GM18502 (cell line): Measurements from ENCODE around the gene RABGAP1.
"Not testable (repeated sequence)": the region's sequence is repeated elsewhere in the genome, so short reads cannot be mapped to it uniquely, and the experiment has no call there.

ENCODE experiments used
- ATAC-seq: cut with Tn5 transposase; IDR thresholded peaks from one replicate; pipeline ENCODE4 v1.9.1; 2021; ENCODE audit warnings: mild to moderate bottlenecking; ENCODE audit not compliant: unreplicated experiment, poor library complexity

The RABGAP1 gene

GRCh38 chr9:122940749-122941581 lies at the start of gene RABGAP1:
RABGAP1 (plus strand) TSS chr9:122941020; CDS start chr9:122957060, 16,040 bp downstream.
- ATAC-seq: peak; percentile 96

GRCh38 chr9:122897969-122898368 lies 42.9 kb upstream of the RABGAP1 start:
- ATAC-seq: no peak

GRCh38 chr9:122900791-122901190 lies 40.0 kb upstream of the RABGAP1 start:
- ATAC-seq: no peak

- peak; percentile 36 for ATAC-seq
These were observed 36.4 kb upstream of the RABGAP1 start for GRCh38 chr9:122904466-122904822.

- ATAC-seq: peak; percentile 86
These were observed 35.8 kb upstream of the RABGAP1 start, which contains the start of gene RC3H2 for GRCh38 chr9:122904823-122905710. RC3H2 (minus strand) TSS chr9:122905359; CDS start chr9:122897509, 7,850 bp downstream.

- not testable (repeated sequence) for ATAC-seq
These were observed 34.7 kb upstream of the RABGAP1 start for GRCh38 chr9:122906122-122906521.

GRCh38 chr9:122912671-122912963 lies 28.2 kb upstream of the RABGAP1 start:
- ATAC-seq: no peak

GRCh38 chr9:122912964-122913673 lies 27.7 kb upstream of the RABGAP1 start, which contains the start of gene ZBTB6:
ZBTB6 (minus strand) TSS chr9:122913323; CDS start chr9:122912072, 1,251 bp downstream.
- peak; percentile 97 for ATAC-seq

GRCh38 chr9:122918310-122918709 lies 22.5 kb upstream of the RABGAP1 start:
- ATAC-seq: no peak

GRCh38 chr9:122922713-122923112 lies 18.1 kb upstream of the RABGAP1 start:
- no peak for ATAC-seq

GRCh38 chr9:122923947-122924346 lies 16.9 kb upstream of the RABGAP1 start:
- ATAC-seq: no peak

- ATAC-seq: no peak
These were observed 10.9 kb upstream of the RABGAP1 start for GRCh38 chr9:122929796-122930354.

- ATAC-seq: no peak
These were observed 10.1 kb upstream of the RABGAP1 start for GRCh38 chr9:122930541-122931225.

GRCh38 chr9:122931226-122932121 lies 9.3 kb upstream of the RABGAP1 start, which contains the start of gene ZBTB26:
ZBTB26 (minus strand) TSS chr9:122931512; CDS start chr9:122919934, 11,578 bp downstream.
- peak; percentile 96 for ATAC-seq

- no peak for ATAC-seq
These were observed 4.4 kb upstream of the RABGAP1 start for GRCh38 chr9:122936464-122936863.

GRCh38 chr9:122936883-122937282 lies 3.9 kb upstream of the RABGAP1 start:
- ATAC-seq: no peak

GRCh38 chr9:122939601-122940000 lies 1.2 kb upstream of the RABGAP1 start:
- no peak for ATAC-seq

- ATAC-seq: no peak
These were observed 419 bp upstream of the RABGAP1 start for GRCh38 chr9:122940454-122940748.
